CD4-positive, alpha-beta T cell treated with Interleukin-21 for 1 hour (primary cell): ENCODE results near the gene ZBED1.
"Not testable (repeated sequence)": the region's sequence is repeated elsewhere in the genome, so short reads cannot be mapped to it uniquely, and the experiment has no call there.

Experiments
- DNase-seq: peaks from one replicate; pipeline ENCODE4 v3.0.0-alpha.2; 2020

The ZBED1 gene

DNA sequence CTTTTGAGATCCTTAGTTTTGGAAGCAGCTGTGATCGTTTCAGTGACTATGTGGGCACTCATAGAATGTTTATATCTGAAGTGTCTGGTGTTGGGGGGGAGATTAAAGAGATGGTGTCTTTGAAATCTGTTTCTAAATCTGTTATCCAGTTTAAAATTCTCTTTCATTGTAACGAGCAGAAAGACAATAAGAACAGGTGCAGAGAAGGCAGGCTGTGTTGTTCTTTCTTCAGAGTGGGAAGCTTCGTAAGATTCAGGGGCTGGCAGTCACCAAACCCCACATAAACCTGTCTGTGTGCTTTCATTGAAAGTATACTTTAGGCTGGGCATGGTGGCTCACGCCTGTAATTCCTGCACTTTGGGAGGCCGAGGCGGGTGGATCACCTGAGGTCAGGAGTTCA, 16.3 kb upstream of the ZBED1 start:
- no peak for DNase-seq

DNA sequence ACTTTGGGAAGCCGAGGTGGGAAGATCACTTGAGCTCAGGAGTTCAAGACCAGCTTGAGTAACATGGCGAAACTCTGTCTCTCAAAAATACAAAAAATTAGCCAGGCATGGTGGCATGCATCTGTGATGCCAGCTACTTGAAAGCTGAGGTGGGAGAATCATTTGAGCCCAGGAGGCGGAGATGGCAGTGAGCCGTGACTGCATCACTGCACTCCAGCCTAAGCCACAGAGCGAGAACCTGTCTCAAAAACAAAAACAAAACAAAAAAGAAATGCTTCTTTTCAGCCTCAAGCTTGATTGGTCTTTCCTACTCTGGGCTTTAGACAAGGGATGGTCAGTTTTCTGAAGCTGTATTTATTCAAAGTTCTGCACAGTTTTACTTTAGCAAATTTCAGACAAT, 15.8 kb upstream of the ZBED1 start:
- DNase-seq: no peak

DNA sequence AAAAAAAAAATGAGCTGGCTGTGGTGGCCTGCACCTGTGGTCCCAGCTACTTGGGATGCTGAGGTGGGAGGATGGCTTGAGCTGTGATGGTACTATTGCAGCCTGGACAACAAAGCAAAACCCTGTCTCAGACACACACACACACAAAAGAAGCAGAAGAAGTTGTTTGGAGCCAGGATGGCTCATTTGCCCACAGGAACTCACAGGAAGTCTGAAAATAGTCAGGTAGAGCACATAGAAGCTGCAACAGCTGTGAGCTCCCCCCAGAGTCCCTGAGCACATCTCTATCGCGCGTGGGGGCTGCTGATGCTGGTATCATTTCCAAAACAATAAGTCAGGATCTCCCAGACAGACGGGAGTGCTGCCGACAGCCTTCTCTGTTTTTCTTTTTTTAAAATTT, 13.4 kb upstream of the ZBED1 start:
- DNase-seq: no peak

DNA sequence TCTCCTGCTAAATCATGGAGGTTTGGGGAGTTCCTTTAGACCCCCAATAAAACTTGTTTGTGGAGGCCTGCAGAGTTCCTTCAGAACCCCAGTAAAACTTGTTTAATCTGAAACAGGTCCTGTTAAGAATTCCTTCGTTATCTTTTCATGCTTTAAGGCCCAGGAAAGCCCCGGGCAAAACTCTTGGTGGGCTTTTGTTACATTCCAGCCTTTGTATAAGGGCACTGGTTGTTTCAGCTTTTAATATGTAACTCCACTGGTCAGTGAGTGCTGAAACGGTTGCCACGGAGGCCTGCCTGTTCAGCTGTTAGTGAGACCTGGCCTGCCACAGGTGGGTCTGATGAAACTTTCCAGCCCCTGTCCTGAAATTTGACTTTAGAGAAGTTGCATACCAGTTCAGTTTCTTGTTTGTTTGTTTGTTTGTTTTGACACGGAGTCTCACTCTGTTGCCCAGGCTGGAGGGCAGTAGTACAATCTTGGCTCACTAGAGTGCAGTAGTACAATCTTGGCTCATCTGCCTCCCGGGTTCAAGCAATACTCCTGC, 12.4 kb upstream of the ZBED1 start:
- DNase-seq: no peak

DNA sequence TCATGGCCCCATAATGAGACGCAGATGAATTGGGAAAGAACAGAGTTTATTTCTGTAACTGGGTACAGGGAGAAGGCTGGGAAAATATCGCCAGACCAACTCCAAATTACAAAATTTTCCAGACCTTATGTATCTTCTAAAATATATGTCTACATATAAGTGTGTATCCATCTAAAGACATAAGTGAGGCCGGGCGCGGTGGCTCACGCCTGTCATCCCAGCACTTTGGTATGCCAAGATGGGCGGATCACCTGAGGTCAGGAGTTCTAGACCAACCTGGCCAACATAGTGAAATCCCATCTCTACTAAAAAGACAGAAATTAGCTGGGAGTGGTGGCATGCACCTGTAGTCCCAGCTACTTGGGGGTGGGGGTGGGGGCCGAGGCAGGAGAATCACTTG, 11.7 kb upstream of the ZBED1 start:
- DNase-seq: no peak

DNA sequence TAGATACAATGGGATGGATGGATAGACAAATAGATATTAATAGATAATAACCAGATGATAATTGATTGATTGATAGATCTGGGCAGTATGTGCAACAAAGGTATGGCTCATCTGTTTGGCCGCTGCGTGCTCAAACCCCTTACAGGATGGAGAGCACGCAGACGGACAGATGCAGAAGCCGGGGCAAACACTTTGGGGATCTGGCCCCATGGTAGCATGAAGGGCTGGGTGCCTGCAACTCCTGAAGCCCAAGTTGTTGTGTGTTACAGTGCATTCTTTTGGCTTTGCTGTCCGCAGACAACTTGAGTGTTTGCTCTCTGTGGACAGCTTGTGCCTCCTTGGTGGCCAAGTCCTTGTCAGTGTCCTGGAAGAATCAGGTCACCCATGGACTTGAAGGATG, 10.6 kb upstream of the ZBED1 start:
- no peak for DNase-seq

DNA sequence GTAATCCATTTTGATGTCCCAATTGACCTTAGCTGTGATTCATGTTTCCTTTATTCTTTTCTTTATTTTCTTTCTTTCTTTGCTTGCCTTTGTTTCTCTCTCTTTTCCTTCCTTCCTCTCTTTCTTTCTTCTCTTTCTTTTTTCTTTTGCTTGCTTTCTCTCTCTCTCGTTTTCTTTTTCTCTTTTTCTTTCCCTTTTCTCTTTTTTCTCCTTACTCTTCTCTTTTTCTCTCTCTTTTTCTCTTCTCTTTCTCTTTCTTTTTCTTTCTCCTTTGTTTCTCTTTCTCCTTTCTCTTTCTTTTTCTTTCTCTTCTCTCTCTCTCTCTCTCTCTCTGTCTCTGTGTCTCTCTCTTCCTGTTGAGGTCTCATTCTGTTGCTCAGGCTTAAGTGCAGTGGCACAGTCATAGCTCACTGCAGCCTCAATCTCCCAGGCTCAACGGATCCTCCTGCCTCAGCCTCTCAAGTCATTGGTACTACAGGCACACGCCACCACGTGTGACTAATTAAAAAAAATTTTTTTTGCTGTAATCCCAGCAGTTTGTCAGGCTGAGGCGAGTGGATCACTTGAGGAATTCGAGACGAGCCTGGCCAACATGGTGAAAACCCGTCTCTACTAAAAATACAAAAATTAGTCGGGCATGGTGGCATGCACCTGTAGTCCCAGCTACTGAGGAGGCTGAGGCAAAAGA, 8.0 kb upstream of the ZBED1 start:
- DNase-seq: no peak

DNA sequence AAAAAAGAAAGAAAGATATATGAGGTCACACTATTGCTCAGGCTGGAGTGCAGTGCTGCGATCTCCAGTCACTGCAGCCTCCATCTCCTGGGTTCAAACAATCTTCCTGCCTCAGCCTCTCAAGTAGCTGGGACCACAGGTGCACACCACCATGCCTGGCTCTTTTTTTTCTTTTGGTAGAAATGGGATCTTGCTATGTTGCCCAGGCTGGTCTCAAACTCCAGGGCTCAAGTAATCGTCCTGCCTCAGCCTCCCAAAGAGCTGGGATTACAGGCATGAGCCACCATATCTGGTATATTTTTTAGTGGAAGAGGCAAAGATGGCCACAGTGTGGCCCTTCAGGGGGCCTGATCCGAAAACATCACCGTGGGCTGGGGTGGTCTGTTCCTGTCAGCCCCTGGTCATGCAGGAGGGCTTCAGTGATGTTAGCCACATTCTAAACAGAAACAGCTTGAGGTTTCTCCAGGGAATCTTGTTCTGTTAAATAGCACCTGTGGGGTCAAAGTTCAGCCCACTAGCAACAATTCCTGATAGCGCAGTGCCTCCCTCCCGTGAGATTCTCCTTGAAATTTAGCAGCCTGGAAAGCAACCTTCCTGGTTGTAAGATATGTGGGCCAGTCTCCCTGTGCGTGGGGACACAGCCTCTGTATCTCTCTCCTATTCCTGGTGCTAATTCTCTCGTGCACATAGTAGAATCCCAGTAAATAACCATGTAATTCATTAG, 7.3 kb upstream of the ZBED1 start:
- DNase-seq: no peak

DNA sequence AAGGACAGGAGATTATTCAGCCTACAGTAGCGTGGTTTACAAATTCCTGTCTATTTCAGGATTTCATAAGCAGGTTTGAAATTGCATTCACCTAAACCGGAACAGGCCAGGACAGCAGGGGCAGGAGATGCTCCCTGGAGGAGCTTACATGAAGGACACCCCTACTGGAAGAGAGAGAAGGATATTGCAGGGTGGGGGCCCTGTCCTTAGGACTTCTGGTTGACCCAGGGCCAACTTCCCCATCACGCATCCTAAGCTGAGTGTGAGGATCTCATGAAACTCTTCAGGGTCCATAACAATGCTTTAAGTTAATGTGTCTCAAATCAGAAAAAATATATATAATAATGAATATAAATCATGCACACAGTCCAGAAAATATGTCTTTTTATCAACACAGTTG, 6.4 kb upstream of the ZBED1 start:
- no peak for DNase-seq

DNA sequence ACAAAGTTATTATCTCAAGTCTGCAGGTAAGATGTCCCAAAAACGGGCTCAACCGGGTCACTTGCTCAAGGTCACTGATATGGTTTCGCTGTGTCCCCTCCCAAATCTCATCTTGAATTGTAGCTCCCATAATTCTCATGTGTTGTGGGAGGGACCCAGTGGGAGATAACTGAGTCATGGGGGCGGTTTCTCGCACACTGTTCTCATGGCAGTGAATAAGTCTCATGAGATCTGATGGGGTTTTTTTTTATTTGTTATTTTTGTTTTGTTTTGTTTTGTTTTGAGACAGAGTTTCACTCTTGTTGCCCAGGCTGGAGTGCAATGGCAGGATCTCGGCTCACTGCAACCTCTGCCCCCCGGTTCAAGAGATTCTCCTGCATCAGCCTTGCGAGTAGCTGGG, 4.6 kb upstream of the ZBED1 start:
- not testable (repeated sequence) for DNase-seq

DNA sequence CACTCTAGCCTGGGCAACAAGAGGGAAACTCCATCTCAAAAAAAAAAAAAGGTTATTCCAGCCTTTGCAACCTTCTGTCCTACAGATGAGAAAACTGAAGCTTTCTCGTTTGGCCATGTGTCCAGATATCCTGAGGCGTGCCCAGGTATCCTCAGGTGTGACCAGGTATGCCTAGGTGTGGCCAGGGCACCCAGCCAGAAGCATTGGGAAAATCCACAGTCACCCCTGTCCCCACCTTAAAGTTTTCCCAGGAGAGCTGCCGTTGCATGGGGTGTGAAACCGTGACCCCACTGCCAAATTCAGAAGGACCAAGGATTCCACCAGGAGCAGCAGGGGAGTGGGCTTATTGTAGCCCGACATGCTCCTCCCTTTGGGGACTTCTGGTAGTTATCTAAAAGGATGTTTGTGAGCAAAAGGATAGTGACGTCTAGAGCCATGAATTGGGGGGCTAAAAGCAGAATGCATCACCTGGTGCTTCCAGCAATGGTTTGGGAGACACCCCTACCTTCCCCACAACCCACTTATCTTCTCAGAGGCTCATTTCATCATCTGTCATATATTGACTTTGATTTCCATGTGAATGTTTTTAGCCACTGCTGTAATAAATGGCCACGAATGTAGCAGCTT, 4.0 kb upstream of the ZBED1 start:
- DNase-seq: no peak

DNA sequence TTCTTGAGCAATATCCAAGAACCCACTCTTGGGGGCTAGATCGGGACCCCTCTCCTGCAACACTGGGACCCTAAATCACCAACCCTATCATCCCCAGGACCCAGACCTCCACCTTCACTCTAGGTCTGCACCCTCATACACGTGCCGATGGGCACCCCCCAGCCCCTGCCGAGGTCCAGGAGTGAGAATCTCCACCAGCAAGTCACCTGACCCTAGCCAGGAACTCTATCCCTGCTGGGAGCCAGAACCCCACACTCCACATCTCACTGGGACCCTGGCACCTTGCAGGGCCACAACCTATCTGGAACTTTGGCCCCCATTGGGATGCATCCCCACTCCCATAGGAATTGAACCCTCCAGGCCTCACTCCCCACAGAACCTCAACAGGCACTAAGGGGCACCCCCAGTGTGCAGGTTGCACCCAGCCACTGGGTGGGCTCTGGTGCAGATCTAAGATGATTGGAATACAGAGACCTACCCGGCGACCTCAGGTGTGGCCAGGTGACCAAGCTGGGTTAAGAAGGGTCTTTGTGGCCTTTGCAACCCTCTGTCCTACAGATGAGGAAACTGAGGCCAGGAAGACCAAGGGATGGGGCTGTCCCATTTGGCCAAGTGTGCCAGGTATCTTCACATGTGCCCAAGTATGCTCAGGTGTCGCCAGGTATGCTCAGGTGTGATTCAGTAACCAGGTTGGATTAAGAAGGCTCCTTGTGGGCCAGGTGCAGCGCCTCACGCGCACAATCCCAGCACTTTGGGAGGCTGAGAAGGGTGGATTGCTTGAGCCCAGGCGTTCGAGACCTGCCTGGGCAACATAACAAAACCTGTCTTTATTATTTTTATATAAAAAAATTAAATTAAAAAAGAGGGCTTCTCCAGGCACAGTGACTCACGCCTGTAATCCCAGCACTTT, 3.1 kb upstream of the ZBED1 start:
- DNase-seq: no peak

DNA sequence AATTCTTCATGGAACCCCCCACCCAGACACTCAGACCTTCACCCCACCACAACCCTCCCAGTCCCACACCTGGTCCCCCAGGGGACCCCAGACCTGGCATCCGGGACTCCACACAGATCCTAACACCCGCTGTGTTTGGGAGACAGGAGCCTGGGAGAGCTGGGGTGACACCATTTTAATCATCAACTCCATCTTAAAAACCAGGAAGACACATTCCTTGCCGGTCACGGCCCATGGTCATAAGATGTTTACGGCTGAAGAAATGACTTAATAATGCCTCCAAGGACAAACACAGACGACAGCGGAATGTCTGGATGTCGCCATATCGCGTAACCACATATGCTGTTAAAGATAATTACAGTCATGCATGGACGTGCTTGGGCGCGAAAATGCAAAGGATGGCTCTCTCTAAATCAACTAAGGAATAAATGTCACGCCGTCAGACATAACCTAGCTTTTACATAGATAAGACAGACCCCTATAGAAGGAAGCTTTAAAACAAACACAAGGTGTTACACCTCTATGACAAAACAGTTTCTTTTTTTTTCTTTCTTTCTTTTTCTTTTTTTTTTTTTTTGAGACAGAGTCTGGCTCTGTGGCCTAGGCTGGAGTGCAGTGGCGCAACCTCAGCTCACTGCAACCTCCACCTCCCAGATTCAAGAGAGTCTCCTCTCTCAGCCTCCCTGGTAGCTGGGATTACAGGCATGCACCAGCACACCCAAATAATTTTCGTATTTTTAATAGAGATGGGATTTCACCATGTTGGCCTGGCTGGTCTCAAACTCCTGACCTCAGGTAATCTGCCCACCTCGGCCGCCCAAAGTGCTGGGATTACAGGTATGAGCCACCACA, 2.1 kb upstream of the ZBED1 start:
- DNase-seq: no peak

DNA sequence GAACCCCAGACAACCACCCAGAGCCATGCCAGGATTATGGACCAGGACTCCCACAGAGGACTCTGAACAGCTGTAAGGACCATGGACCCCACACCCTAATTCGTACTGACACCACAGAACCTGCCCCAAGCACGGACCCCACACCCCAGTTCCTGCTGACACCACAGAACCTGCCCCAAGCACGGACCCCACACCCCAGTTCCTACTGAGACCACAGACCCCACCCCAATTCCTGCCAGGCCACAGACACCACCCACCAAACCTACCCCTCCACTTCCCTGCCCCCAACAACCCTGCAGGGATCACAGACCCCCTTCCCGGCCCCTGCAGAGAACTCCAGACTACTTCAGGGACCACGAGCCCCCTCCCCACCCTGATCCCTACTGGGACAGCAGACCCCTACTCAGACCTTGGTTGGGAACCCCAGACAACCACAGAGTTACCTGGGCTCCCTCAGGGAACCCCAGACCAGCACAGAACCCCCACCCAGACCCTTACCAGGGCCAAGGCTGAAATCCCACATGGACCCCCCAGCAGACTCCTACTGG, 1.4 kb upstream of the ZBED1 start:
- no peak for DNase-seq

DNA sequence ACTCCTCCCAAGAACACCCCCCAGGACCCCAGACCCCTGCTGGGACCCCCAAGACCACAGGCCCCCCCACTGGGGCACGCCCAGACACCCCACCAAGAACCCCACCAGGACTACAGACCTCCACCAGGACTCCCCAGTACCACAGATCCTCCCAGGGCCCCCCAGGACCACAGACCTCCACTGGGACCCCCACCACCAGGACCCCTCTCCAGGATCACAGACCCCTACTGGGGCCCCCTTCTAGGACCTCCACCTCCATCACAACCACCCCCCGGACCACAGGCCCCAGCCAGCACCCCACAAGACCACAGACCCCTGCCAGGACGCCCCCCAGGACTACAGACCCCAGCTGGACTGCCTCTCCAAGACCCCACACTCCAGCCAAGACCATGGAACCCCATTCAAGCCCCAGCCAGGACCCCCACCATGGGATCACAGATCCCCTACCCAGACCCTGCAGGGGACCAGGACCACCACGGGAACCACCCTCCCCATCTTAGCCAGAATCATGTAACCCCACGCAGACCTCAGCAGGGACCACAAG, 855 bp upstream of the ZBED1 start:
- DNase-seq: no peak

DNA sequence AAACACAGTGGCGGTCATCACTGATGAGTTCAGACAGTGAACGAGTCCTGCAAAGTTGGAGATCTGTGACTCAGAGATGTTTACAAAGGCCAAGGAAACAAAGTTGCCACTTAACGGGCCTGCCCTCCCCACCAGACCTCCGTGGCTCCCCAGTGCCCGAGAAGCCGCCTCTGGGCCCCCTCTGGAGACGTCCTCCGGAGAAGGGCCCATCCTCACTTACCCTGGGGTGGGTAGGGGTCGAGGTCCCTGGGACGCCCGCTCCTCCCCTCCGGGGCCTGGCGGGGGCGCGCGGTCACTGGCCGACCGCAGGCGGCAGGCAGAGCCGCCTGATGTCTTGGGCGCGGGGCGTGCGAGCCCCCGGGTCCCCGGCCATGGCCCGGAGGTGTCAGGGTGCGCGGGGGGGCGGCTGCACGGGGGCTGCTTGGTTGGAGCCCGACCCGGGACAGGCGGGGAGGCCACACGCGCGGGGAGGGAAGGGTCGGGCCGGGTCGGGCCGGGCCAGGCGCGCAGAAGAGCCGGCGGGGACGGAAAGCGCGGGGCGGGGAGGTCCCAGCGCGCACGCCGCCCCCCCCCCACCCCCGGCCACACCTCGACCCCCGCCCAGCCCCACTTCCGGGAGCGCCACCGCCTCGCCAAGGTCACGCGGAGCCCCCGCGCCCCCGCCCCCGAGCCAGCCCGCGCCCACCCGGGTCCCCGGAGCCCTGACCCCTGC, 529 bp downstream of the ZBED1 start:
- DNase-seq: no peak

DNA sequence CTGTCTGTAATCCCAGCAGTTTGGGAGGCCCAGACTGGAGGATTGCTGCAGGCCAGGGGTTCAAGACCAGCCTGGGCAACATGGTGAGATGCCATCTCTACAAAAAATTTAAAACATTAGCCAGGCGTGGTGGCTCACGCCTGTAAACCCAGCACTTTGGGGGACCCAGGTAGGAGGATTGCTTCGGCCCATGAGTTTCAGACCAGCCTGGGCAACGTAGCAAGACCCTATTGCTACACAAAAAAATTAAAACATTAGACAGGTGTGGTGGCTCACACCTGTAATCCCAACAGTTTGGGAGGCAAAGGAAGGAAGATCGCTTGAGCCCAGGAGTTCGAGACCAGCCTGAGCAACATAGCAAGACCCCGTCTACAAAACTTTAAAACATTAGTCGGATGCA, 1.3 kb downstream of the ZBED1 start:
- no peak for DNase-seq

DNA sequence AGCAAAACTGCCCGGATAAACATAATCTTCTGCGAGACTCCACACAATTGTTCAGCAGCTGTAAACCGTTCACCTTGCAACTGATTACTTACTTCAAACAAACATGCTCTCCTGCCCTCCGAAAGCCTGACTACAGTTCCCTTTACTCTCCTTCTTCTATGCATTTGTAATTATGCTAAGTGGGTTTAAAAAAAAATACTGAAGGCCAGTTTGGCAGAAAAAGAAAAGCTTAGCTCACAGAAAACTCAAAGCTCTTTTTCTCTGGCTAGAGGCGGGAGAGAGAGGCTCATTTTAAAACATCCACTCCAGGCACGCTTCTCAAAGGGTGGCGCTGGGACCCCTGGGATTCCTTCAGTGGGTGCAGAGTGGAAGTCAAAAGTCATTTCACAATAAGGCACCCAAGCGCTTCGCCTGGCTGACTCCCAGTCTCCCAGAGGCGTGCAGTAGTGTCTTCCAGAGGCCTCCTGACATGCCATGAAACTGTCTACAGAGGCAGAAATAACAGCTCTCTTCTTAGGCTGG, 1.9 kb downstream of the ZBED1 start:
- no peak for DNase-seq

DNA sequence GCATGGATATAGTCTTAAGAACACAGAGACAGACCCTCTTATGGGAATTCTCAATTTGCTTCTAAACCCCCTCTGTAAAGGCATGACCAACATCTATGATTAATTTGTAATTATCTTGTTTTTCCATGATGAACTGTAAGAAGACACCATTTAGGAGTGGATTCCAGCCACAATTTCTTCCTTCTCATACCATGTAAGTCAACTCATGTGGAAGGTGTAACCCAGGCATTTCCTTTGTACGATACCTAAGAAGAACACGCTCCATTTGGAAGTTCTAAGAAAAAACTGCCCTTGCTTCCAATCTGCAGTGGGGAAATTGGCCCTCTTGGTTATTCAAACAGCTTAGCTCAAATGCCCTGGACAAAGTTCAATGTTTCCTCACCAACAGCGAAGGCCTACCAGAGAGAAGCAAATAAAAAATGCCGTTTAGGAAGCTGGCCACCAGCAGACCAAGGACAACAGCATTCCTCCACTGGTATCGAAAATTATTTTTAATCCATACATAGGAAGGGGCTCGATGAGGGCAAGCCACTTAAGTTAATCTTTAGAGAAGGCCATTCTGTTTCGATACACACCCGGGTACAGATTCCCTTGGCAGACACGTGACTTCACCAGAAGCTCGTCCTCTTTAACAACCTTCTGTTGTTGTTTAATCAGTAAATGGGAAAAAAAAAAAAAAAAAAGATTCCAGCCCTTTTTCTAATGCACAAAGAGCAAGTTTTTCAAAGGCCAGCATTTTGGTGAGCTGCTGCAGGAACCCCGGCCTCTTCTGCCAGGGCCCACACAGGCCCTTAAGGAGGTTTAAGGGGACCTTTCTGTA, 2.6 kb downstream of the ZBED1 start:
- DNase-seq: no peak

DNA sequence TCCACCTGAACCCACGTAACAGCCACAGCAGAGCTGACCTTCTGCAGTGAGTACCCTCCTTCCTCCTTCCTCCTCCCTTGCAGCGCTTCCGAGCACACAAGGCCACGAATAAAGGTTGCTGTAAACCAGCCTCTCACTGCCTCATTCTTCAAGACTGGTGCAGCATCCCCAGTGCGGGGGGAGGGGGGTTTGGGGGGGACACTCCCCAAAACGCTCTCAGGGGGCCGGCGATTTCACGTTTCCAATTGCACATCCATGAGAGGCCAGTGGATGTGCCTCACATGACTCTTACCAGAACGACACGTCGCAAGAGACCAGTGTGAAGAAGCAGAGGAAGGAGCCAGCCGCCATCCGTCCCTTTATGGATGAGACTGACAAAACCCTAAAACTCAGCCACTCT, 5.2 kb downstream of the ZBED1 start:
- no peak for DNase-seq
